Esophagus muscularis mucosa (tissue), 4 donors: ENCODE data around the gene GADD45A.

ENCODE experiments used
- CTCF ChIP-seq, 3 experiments: fragments of 200-600 bp in 2 of 3; fragments of 450-650 bp in 1 of 3; sonication (generic) in 2 of 3; IDR thresholded peaks; one replicate each; pipeline ENCODE4 v1.5.1; 2017 to 2019; ENCODE audit warnings: antibody characterized with exemption in 3 of 3, mild to moderate bottlenecking in 2 of 3, moderate library complexity in 1 of 3
- EP300 ChIP-seq: sonication (generic); formaldehyde crosslinking; IDR thresholded peaks from one replicate; pipeline ENCODE4 v1.6.1; 2017; ENCODE audit warnings: antibody characterized with exemption
- POLR2AphosphoS5 ChIP-seq, 2 donors: sonication (generic); formaldehyde crosslinking; IDR thresholded peaks; one replicate each; pipeline ENCODE4 v1.6.1; 2017; ENCODE audit warnings: antibody characterized with exemption in 2 of 2

GRCh38 chr1:67690018-67690363 lies 5.0 kb downstream of the GADD45A start:
- no peak for TF ChIP-seq CTCF (IDR thresholded peaks at IDR 0.05)
- no peak for TF ChIP-seq POLR2AphosphoS5 (IDR thresholded peaks at IDR 0.05)
- TF ChIP-seq EP300: no peak
